Measurements from ENCODE around the gene PDE11A.

PDE11A gene

GRCh38 chr2:177724398-177725287 lies 347.9 kb downstream of the PDE11A start:
- DNase-seq (ENCODE audit: low read depth): no peak

- DNase-seq (ENCODE audit: low read depth): no peak
Measured at GRCh38 chr2:177723235-177723634, 349.3 kb downstream of the PDE11A start.

DNA sequence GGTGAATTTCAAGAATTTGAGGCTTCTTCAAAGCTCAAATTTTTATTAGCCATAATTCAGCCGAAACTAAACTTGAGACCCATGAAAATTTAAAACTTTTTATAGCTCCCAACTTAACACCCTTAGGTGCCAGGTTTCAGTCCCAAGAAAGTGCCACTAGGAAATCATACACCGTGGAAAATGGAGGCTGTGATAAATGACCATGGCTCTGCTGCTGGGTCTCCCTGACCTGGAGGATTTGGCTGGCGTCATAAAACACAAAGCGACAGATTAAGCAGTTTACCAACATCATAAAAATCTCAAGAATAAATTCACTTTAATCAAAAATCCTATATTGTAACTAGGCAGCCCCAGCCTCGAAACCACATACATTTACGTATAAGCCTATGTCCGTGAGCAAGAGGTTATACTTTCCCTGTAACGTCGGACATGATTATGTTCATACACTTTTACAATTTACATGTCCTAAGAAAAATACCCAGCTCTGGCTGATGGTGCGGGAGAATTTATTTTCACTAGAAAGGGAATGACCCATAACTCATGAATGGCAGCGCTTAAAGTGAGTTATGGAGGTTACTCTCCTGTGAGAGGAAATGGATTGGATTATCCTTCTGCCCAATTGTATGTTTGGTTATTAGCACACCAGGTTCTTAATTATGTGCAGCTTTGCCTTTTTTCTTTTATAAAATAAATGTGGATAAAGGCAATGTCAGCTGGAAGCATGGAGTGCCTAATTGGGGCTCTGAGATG lies 350.6 kb downstream of the PDE11A start:
- DNase-seq (ENCODE audit: low read depth): no peak

DNA sequence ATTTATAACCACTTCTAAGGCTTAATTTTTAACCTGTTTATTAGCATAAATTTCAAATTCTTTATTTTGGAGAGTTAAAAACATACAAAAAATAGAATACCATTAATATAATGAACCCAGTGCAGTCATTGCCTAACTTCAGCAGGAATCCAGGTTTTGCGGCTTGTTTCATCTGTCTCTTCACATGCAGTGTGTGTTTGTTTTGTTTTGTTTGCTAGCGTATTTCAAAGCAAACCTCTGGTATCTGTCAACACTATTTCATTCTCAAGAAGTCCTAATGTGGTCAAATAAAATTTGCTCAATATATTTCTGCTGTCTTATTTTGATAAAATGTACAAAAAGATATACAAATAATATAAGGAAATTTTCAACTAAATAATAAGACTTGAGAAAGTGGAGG lies 351.5 kb downstream of the PDE11A start:
- no peak for DNase-seq (ENCODE audit: low read depth)

DNA sequence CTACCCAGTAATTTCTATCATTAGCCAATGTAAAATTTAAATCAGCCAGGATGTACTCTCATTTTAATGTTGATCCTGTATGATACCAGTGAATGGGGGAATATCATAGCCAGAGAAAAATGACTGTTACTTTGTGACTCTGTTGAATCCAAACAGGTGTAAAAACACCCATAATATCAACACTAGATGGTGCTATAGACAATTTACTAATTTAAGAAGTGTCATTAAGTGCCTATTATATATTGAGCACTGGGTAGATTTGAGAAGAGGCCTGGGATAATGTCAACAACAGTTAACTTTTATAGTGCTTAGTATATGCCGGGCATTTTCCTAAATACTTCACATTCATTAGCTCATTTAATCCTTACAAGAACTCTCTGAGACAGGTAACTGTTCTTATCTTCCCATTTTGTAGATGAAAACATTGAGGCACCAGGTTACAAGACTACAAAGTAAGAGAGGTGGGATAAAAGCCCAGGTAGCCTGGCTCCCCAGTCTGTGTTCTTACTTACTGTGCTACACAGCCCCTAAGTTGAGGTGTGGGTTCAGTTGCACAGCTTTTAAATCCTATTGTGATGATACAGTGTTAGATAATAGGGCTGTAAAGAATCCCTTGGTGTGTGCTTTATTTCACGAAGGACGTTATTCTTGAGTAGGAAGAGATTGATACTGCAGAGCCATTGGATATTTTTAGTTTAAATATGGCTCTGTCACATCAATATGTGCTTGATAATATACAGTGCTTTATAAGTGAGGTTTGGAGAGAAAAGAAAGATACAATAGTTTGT lies 354.6 kb downstream of the PDE11A start:
- DNase-seq (ENCODE audit: low read depth): no peak

- no peak for DNase-seq (ENCODE audit: low read depth)
Measured at GRCh38 chr2:177716484-177716883, 356.1 kb downstream of the PDE11A start.

GRCh38 chr2:177715771-177716170 lies 356.8 kb downstream of the PDE11A start:
- DNase-seq (ENCODE audit: low read depth): no peak

GRCh38 chr2:177714704-177715103 lies 357.9 kb downstream of the PDE11A start:
- no peak for DNase-seq (ENCODE audit: low read depth)

DNA sequence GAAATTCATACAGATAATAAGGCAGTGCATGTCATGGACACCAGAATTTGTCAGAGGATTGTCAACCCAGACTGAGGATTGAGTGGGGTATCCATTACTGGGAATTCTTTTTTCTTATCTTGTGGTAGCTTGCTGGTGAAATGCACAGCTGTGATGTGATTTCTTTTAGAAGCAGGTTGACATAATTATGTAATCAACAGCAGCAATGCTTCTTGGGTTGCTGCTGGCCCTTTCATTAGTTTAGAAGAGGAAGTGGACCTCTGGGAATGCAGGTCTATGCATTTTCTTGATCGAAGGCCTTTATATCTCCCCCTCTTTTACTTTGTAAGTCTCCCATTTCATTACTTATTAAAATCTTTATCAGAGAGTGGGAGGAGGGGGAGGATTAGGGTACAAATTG lies 360.1 kb downstream of the PDE11A start:
- DNase-seq (ENCODE audit: low read depth): no peak

- DNase-seq (ENCODE audit: low read depth): no peak
Measured at GRCh38 chr2:177711483-177712265, 360.9 kb downstream of the PDE11A start.

GRCh38 chr2:177710889-177711288 lies 361.7 kb downstream of the PDE11A start:
- no peak for DNase-seq (ENCODE audit: low read depth)

GRCh38 chr2:177709986-177710401 lies 362.6 kb downstream of the PDE11A start:
- DNase-seq (ENCODE audit: low read depth): no peak

- DNase-seq (ENCODE audit: low read depth): no peak
Measured at GRCh38 chr2:177708660-177709444, 363.7 kb downstream of the PDE11A start.

DNA sequence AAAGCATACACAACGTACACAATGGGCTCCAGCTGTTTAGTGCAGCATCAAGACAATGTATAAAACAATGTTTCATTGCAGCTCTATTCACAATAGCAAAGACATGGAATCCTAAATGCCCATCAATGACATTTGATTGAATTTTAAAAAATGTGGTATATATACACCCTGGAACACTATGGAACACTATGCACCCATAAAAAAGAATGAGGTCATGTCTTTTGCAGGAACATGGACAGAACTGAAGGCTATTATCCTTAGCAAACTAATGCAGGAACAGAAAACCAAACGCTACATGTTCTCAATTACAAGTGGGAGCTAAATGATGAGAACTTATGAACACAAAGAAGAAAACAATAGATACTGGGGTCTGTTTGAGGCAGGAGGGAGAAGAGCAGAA lies 364.5 kb downstream of the PDE11A start:
- no peak for DNase-seq (ENCODE audit: low read depth)

DNA sequence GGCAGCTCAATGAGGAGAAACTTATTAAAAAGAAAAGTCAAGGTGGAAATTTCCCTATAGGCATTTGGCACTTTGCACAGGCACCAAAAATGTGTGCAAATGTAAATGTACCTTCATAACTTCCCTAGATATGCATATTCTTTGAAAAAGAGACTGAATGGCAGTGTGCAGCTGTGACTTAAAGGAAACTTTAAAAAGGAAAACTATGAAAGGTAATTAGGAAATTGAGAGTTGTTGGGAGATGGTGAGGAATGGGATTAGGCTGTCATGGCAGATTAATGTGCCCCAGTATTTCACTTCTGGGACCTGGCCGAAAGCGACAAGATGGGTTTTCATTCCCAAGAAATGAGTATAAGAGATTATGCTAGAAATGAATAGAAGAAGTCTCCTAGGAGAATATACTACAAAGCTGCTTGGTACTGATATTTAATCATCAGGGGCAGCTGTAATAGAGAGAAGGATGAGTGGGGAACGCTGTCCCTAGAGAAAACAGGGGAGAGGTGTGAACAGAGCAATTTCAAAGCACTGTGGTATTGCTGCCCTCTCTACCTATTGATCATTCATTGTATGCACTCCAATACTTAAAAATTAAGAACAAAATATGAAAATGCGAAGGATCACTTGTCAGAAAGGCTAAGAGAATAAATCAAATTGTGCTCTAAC lies 366.9 kb downstream of the PDE11A start:
- DNase-seq (ENCODE audit: low read depth): no peak

GRCh38 chr2:177703159-177703558 lies 369.4 kb downstream of the PDE11A start:
- DNase-seq (ENCODE audit: low read depth): no peak

- no peak for DNase-seq (ENCODE audit: low read depth)
Measured at GRCh38 chr2:177698281-177698680, 374.3 kb downstream of the PDE11A start.

GRCh38 chr2:177694348-177694747 lies 378.2 kb downstream of the PDE11A start:
- DNase-seq (ENCODE audit: low read depth): no peak

DNA sequence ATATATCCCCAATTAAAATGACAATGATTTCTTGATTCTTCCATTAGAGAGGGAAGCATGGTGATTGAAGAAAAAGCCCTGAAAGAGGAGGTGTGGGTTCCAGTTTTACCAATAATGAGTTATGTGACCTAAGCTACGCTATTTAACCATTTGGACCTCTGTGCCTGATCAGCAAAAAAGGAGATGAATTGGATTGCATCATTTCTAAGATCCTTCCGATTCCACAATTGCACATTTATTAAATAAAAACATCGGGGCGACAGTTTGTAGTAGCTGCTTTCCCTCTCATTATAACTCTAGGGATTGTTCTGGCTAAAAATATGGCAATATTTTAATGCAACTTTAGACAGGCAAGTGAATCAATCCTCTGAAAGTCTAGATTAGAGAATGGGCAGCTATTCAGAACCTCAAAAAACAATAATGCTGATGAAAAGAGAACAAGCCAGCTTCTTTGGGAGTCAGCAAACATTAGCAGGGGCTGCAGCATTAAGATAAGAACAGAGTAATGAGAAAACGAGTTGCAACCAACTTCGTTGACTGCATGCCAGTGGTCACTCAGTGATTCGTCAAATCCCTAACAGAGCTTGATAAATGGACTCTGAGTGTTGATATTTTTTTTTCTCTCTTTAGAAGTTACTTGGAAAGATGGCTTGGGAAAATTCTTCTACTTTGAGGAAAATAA lies 378.8 kb downstream of the PDE11A start:
- DNase-seq (ENCODE audit: low read depth): no peak

DNA sequence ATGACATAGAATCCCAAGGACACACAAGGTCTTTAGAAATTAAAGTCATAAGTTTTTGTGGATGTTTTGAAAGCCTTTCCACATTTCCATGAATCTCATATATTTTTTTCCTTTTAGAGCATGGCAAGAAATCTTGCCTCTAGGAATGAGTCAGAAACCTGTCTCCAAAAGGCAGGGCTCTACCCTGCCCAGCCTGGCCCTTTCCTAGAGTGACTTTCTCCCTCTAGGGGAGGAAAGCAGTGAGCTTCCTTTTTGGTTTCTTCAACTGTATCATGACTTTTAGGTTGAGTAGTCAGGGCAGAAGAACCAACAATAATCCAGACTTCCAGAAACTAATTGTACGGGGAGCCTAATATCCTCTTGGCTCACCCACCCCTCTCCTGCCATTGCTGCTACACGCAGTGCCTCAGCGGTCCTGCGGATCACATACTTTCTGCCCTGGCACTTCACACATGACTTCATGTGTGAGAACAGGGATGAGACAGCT lies 379.8 kb downstream of the PDE11A start:
- no peak for DNase-seq (ENCODE audit: low read depth)
